Bronchial epithelial cell (primary cell): ENCODE results near the gene SYNGR4. TPM values are rescaled to one million over a fixed set of nuclear protein-coding genes. Genes with fewer than 3 reads are reported as not detected.

Source experiments
- DNase-seq: peaks from one replicate; pipeline ENCODE4 v3.0.0-alpha.2; 2010; ENCODE audit warnings: low read depth
- FAIRE-seq: peaks from 2 replicates; lab custom pipeline; 2011; peaks lifted over from hg19 to GRCh38; lab: Jason Lieb, UNC
- H3K27me3 ChIP-seq: 2 replicates; pipeline ENCODE4 v1.5.1; 2011; ENCODE audit warnings: low read length; ENCODE audit not compliant: control insufficient read depth, insufficient read depth
- H3K36me3 ChIP-seq: 2 replicates; pipeline ENCODE4 v1.5.1; 2011; ENCODE audit warnings: low read length; ENCODE audit not compliant: control insufficient read depth, insufficient read depth
- H3K4me3 ChIP-seq: 2 replicates; pipeline ENCODE4 v1.5.1; 2011; ENCODE audit warnings: mild to moderate bottlenecking, low read depth, low read length, control low read depth
- total RNA-seq: library from RNA; depleted of rRNA; stranded (reverse); fragments of >200 nt; gene quantifications from 2 replicates; pipeline ENCODE4 v1.2.1, GENCODE V29; 2014
- TF ChIP-seq, protein P1 (sequence below): IDR thresholded peaks from 2 replicates; pipeline ENCODE4 v1.5.1; 2011; ENCODE audit warnings: mild to moderate bottlenecking, moderate library complexity, low read length, control low read depth, inconsistent platforms; ENCODE audit not compliant: insufficient read depth, severe bottlenecking

SYNGR4 gene
- total RNA-seq, 1 donor from 2014 or later: not detected

DNA sequence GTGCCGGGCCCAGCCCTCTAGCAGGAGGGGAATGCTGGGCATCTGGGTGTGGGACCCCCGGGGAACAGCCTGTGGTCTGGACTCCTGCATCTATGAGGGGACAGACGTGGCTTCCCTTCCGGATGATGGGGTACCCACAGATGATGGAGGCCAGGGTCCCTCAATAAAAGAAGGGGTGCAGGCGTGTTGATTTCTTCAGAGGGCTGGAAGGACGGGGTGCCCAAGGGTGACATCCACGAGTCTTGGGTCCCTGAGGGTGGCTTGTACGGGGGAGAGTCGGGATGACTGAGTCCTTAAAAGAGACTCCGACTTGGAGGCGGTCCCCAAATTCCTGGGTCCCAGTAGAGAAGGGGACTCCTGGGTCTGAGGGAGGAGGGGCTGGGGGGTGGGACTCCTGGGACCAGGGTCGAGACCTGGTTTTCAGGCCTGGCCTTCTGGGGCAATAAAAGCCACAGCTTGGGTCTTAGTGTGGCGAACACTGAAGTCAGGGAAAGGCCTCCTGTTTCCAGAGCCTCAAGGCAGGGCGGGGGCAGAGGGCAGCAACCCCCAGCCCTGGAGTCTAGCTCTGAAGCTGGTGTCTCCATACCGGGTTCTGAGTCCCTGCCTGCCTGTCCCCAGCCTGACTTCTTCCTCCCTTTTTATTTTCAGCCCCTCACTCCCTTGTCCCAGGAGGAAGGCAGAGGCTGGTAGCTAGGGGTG is 28.8 kb downstream of the SYNGR4 start:
- FAIRE-seq (no peak), DNase-seq (no peak)
- H3K27me3 ChIP-seq: peaks cover 18% of the 10 kb centered on the region
- TF ChIP-seq, protein P1, sequence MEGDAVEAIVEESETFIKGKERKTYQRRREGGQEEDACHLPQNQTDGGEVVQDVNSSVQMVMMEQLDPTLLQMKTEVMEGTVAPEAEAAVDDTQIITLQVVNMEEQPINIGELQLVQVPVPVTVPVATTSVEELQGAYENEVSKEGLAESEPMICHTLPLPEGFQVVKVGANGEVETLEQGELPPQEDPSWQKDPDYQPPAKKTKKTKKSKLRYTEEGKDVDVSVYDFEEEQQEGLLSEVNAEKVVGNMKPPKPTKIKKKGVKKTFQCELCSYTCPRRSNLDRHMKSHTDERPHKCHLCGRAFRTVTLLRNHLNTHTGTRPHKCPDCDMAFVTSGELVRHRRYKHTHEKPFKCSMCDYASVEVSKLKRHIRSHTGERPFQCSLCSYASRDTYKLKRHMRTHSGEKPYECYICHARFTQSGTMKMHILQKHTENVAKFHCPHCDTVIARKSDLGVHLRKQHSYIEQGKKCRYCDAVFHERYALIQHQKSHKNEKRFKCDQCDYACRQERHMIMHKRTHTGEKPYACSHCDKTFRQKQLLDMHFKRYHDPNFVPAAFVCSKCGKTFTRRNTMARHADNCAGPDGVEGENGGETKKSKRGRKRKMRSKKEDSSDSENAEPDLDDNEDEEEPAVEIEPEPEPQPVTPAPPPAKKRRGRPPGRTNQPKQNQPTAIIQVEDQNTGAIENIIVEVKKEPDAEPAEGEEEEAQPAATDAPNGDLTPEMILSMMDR: no peak
- no peak overlapping the region for H3K4me3 ChIP-seq
- peaks cover 6% of the 10 kb centered on the region for H3K36me3 ChIP-seq

DNA sequence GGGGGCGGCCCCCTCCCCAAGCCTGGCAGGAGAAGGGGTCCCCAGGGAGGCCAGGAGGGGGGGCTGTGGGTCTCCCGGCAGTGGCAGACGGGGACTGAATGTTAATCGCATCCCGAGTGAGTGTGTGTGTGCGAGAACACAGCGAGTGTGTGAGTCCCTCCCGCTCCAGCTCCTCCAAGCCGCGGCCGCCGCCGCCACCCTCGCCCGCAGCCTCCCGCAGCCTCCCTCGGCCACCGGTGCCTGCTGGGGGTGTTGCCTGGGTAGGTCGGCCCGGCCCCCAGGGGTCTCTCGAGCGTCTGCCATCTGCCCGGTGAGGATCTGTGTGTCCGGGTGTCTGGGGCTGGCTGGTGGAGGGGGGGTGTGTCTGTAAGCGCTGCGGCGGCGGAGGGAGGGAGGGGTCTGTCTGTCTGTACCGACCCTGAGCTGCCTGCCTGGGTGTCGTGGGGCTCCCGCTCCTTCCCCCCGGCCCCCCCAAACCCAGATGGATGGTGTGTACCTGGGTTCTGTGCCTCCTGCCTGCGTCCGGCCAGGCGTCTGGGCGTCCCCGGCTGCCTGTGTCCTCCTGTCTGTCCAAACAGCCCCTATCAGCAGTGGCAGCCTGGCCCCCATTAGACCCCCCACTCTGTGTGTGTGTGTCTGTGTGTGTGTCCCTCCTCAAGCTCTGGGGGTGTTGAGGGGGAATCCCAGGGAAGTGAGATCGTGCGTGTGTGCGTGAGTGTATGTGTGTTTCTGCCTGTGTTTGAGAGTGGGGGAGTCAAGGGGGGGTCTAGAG is 29.6 kb downstream of the SYNGR4 start, which contains the start of gene GRIN2D:
Gene GRIN2D, plus strand, starts transcription at position 110 of the 772 bp plus-strand sequence. CDS start 4,725 bp downstream, outside the sequence.
- TF ChIP-seq, protein P1: no peak
- peaks cover 18% of the 10 kb centered on the region for H3K27me3 ChIP-seq
- FAIRE-seq (no peak), DNase-seq (no peak)
- peaks cover 5% of the 10 kb centered on the region for H3K36me3 ChIP-seq
- peak within 1 kb of the TSS; percentile 4 for H3K4me3 ChIP-seq

DNA sequence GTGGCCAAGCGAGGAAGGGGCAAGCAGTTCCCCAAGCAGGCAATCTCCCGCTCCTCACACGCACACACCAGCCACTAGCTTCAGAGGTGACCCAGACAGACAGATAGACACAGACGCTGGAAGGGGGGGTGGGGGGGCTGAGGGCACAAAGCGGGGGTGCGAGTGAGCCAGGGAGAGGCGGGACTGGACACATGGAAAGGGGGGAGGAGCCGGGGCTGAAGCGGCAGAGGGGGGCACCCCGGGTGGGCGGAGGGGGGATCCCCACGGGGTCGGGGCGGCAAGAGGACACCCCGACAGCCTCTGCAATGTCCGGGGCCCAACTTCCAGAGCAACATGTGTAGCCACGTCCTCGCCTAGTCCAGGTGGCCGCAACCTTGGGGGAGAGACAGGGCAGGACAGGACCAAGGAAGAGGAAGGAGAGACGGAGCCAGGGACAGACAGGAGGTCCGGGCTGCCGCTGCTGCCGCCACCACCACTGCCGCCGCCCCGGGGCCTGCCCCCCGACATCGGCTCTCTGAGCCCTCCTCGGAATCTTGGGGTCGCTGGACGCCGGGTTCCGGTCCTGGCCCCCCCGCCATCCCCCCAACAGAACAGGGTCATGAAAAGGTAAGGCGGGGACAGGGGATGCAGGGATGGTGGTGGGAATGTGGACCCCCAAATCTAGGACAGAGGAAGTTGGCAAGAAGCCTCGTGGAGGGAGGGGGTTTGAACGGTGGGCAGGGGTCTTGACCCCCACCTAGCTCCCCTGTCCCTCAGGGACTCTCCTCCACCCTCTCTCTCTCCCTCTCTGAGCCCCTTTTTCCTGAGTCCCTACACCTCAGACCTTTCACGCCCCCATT is 30.4 kb downstream of the SYNGR4 start:
- TF ChIP-seq, protein P1: no peak
- peaks cover under 1% of the 10 kb centered on the region for H3K36me3 ChIP-seq
- no peak overlapping the region for H3K4me3 ChIP-seq
- H3K27me3 ChIP-seq: peaks cover 18% of the 10 kb centered on the region
- no peak for DNase-seq
- FAIRE-seq: no peak

DNA sequence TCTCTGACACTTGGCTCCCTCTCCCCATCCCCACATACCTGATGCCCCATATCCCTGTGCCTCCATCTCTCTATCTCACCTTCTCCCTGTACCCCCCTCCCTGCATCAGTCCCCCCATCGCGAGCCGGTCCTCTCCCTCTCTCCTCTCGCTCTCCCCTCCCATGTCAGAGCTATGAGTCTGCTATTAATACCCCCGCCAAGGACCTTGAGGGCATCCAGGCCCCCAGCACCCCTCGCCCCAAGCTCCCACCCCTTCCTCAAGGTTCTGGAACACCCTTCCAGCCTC is 30.9 kb downstream of the SYNGR4 start:
- no peak for FAIRE-seq
- DNase-seq: no peak
- Histone ChIP-seq H3K27me3 (peaks cover 18% of the 10 kb centered on the region), H3K4me3 (no peak overlapping the region), H3K36me3 (no peaks in the 10 kb centered on the region)
- TF ChIP-seq, protein P1: no peak

DNA sequence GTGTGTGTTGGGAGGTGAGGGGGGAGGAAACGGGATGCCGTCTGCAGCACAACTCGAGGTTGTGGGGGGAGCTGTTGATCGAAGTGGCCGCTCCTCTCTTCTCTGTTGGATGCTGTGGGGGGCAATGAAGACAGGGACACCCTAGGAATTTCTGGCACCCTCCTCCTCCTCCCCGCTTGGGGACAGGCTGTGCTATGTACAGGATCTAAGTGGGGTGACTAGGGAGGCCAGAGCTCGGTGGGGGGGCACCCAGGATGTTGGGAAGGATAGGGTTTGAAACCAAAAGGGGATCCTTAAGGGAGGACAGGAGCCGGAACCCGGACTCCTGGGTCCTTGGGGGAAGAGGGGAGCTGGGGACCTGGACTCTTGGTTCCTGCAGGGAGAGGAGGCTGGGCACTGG is 31.3 kb downstream of the SYNGR4 start:
- FAIRE-seq (no peak), DNase-seq (no peak)
- TF ChIP-seq, protein P1: no peak
- Histone ChIP-seq H3K27me3 (peaks cover 18% of the 10 kb centered on the region), H3K4me3 (no peak overlapping the region), H3K36me3 (no peaks in the 10 kb centered on the region)
